ENCODE results near the gene CASP3.
"Not testable (repeated sequence)": the region's sequence is repeated elsewhere in the genome, so short reads cannot be mapped to it uniquely, and the experiment has no call there.

Gene CASP3

GRCh38 chr4:184662236-184662635 lies 13.0 kb upstream of the CASP3 start:
- no peak for DNase-seq

GRCh38 chr4:184660978-184661377 lies 11.7 kb upstream of the CASP3 start:
- DNase-seq = no peak

- DNase-seq = not testable (repeated sequence)
These were observed 8.6 kb upstream of the CASP3 start for GRCh38 chr4:184657820-184658219.

GRCh38 chr4:184657144-184657543 lies 7.9 kb upstream of the CASP3 start:
- no peak for DNase-seq

- no peak for DNase-seq
These were observed 6.9 kb upstream of the CASP3 start for GRCh38 chr4:184655889-184656869.

- no peak for DNase-seq
These were observed 4.4 kb upstream of the CASP3 start for GRCh38 chr4:184653650-184654049.

- DNase-seq = not testable (repeated sequence)
These were observed 3.4 kb upstream of the CASP3 start for GRCh38 chr4:184652681-184653080.

GRCh38 chr4:184651899-184652298 lies 2.7 kb upstream of the CASP3 start:
- DNase-seq = no peak

- DNase-seq = peak; percentile 6
These were observed 966 bp upstream of the CASP3 start for GRCh38 chr4:184649971-184650855.

GRCh38 chr4:184648313-184649025 lies 778 bp downstream of the CASP3 start:
- no peak for DNase-seq

- DNase-seq = no peak
These were observed 1.3 kb downstream of the CASP3 start for GRCh38 chr4:184648054-184648312.

GRCh38 chr4:184647266-184648053 lies 1.8 kb downstream of the CASP3 start:
- no peak for DNase-seq

- no peak for DNase-seq
These were observed 3.2 kb downstream of the CASP3 start for GRCh38 chr4:184645904-184646610.

- DNase-seq = no peak
These were observed 4.5 kb downstream of the CASP3 start for GRCh38 chr4:184644553-184645307.

- DNase-seq = no peak
These were observed 5.5 kb downstream of the CASP3 start for GRCh38 chr4:184643731-184644130.

- DNase-seq = no peak
These were observed 7.8 kb downstream of the CASP3 start for GRCh38 chr4:184641451-184641850.

GRCh38 chr4:184641022-184641421 lies 8.2 kb downstream of the CASP3 start:
- DNase-seq = no peak

- DNase-seq = no peak
These were observed 12.3 kb downstream of the CASP3 start for GRCh38 chr4:184636897-184637296.

GRCh38 chr4:184636144-184636543 lies 13.1 kb downstream of the CASP3 start:
- no peak for DNase-seq

- no peak for DNase-seq
These were observed 13.9 kb downstream of the CASP3 start for GRCh38 chr4:184635381-184635780.

GRCh38 chr4:184632842-184633241 lies 16.4 kb downstream of the CASP3 start:
- no peak for DNase-seq

All from NCI-H1694 (cell line).